Central memory CD4-positive, alpha-beta T cell (primary cell): ENCODE data around the gene PLAC8.
"Not testable (repeated sequence)": the region's sequence is repeated elsewhere in the genome, so short reads cannot be mapped to it uniquely, and the experiment has no call there.

ENCODE experiments used
- DNase-seq: peaks from one replicate; pipeline ENCODE4 v3.0.0; 2022

The PLAC8 gene

DNA sequence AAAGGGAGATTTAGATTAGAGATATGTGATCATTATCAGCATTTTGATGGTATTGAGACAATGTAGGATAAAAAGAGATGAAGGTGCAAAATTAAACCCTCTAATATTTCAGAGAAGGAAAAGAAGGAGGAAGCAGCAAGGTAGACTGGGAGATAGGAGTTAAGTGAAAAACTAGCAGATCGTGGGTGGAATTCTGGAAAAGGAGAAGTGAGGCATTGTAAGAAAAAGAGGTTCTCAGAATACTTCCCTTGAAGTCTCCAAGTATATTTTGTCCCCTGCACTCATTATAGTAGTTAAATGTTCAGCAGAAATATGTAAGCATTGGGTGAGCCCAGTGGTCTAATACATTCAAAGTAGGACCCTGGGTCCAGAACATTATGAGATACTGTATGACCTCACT lies 49.3 kb downstream of the PLAC8 start:
- DNase-seq = no peak

DNA sequence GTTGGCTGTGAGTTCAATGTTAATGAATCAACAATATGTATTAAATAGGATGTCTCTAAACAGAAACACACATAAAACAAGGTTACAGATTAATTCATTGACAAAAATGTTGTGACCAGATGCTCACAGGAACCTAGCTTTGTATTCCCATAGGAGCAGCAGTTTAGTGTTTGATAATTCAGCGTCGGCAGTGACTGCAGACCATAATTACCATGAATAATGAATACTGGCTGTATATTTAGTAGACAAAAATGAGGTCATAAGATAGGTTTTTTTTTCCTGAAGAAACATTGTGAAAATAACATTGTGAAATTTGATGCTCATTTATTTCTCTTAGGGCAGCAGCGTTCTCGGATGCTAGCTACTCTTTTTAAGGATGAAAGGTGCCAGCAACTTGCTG lies 51.8 kb downstream of the PLAC8 start:
- DNase-seq = no peak

DNA sequence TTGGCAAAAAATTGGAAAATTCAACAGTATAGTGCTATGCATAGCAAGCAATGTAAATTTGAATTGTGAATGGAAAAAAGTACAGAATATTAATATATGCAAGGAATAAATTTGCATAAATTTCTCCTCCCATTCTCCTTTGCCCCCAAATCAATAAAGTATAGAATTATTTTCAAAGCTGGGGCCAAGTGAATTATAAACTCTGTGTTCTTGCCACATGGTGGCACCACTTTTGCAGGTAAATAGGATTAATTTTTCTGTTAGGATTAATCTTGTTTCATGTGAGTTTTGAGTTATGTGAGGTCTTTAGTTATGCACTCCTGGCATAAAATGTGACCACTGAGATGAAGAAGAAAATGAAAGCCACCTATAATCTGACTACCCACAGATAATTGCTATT lies 59.6 kb downstream of the PLAC8 start:
- no peak for DNase-seq

DNA sequence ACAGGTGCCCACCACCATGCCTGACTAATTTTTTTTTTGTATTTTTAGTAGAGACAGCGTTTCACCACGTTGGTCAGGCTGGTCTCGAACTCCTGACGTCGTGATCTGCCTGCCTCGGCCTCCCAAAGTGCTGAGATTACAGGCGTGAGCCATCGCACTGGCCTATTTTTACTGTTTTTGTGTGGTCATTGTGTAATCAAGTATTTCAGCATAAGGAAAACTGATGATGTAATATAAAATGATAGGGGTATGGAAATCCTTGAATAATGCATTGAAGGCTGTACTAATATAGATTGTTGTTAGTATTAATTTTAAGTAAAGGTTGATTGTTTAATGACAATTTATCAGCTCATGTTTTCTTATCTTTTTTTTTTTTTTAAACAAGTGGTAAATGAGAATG lies 65.7 kb downstream of the PLAC8 start:
- DNase-seq = not testable (repeated sequence)

DNA sequence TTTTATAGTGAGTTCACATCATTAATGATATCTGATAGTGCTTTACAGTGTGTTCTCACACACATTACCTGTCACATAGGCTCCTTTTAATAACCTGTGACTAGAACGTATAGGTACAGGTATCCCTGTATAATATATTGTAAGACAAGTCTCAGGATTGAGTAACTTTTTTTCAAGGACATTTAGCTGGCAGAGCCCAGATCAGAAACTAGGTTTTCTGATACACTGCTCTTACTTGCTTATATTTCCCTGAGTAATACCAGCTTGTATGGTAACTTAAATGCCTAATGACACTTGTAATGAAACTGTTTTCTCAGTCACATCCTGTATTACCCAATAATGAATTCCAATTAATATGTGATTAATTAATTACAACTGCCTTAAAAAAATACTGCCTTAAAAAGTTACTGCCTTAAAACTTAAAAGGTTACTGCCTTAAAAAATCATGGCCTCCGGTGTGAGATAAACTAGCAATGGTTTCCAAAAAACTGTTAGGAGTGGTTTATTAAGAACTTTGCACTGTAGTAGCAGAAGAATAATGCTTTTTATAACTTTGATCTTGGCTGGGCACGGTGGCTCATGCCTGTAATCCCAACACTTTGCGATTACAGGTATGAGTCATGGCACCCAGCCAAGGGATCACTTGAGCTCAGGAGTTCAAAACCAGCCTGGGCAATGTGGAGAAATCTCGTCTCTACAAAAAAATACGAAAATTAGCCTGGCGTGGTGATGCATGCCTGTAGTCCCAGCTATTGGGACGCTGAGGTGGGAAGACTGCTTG lies 67.6 kb downstream of the PLAC8 start:
- no peak for DNase-seq

- no peak for DNase-seq
Measured at GRCh38 chr4:83043801-83044407, 70.6 kb downstream of the PLAC8 start.

GRCh38 chr4:83043157-83043556 lies 71.4 kb downstream of the PLAC8 start:
- not testable (repeated sequence) for DNase-seq

- DNase-seq = no peak
Measured at GRCh38 chr4:83040269-83040668, 74.3 kb downstream of the PLAC8 start.
